ENCODE measurements around the gene IGFL4.

Gene IGFL4

DNA sequence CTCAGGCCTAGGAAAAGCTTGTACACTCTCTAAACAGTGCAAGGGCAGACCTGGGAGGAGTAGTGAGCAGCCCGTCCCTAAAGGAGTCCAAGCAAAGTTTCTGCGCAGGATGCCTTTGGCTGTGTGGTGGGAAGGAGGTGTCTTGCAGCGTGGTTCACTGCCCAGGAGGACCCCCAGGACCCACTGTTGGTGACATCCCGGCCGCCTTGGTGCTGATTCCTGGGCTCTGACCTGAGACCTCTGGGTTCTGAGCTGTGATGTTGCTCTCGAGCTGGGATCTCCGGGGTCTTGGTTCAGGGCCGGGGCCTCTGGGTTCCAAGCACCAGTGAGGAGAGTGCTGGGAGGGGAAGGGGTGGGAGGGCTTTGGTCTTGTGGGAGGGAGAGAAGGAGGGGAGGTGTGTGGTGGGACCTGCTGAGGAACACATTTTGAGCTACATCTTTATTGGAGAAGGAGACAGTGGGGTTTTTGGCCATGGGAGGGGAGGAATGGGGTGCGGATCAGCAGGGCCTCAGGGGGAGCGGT lies 22.0 kb downstream of the IGFL4 start:
- DNase-seq, result no peak

DNA sequence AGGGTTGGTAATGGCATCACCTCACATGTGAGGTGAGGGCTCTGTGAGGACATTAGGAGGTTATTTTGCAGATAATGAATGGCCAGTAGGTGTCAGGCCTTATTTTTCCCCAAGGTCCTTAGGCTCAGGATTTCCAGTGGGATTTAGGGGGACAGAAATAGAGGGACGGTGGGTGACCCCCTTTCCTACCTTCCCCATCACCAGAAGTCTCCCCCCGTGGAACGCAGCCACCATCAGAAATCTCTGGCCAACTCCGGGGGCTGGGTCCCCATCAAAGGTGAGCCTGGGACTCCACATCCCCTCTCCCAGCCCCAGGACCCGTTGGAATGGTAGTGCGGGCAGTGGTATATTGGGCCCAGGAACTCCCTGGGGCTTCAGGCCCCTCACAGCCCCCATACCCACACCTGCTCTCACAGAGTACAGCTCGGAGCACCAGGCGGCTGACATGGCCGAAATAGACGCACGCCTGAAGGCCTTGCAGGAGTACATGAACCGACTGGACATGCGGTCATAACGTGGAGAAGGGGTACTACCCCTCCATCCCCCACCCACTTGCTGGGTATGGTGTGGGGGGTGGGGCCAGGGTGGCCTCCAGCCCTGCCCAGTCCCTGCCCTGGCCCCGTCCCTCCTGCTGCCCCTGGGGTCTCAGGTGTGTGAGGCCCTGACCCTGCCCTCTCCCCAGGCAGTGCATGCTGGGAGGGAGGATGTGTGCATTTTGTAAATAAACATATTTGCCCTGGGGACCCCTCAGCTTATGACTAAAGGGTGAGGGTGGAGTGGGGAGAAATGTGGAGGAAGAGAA lies 22.7 kb downstream of the IGFL4 start:
- DNase-seq, result no peak

DNA sequence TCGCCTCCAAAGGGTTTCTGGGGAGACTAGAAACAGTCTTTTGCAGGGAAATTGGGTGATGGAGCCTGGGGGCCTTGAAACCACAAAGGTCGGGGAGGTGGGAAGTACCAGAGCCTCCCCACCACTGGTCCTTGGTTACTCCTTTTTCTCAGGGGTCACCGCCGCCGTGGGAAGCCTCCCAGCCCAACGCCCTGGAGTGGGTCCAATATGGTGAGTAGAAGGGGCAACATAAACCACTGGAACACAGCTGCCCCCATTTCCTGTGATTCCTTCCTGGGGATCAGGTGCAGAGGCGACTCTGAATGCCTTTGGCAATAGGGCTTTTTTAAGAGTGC lies 23.7 kb downstream of the IGFL4 start:
- no peak for DNase-seq

DNA sequence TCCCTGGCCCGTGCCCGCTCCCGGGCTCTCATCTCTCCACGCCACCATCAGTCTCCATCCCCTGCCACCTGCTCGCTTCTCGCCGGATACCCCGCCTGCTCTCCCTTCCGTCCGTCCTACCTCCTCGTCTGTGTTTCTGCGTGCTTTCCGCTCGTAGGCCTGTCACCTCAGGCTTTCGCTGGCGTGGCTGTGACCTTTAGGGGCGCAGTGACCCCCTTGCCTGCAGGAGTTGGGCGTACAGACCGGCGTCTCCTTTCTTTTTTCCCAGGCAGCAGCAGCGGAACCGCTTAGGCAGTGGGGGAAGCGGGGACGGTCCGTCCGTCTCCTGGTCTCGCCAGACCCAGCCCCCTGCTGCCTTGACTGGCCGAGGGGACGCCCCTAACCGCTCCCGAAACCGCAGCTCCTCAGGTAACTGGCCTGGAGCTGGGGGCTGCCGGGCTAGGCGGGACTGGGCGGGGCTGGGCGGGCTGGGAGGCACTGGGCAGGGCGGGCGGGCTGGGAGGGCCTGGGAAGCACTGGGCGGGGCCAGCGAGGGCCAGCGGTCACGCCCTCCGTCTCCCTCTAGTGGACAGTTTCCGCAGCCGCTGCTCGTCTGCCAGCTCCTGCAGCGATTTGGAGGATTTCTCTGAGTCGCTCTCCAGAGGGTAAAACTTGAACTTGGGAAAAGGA lies 24.2 kb downstream of the IGFL4 start:
- peak; percentile 91 for DNase-seq

DNA sequence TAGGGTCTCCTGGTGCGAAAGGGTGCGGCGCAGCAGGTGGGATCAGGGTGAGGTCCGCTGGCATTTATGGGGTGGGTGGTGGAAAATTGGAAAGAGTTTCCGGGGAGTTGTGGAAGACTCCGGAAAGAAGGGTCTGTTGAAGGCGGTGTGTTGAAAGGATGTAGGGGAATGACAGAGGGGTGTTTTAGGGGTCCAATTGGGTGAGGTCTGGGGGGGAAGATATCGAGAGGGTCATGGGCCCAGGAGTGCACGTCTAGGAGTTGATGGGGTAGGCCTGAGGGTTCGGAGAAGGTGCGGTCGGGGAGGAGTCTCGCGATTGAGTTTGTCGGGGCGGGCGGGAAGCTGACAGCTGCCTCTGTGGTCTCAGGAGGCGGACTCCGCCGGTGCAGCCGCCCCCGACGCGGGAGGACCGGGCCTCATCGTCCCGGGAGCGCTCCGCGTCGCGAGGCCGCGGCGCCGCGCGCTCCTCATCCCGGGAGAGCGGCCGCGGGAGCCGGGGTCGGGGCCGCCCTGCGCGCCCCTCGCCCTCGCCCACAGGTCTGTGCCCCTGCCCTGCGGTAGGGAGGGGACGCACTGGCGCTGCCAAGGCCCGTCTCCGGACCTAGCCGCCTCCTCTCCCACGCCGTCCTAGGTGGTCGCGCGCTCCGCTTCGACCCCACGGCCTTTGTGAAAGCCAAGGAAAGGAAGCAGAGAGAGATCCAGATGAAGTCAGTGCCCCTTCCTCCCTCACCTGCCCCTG lies 24.9 kb downstream of the IGFL4 start:
- DNase-seq, result no peak

DNA sequence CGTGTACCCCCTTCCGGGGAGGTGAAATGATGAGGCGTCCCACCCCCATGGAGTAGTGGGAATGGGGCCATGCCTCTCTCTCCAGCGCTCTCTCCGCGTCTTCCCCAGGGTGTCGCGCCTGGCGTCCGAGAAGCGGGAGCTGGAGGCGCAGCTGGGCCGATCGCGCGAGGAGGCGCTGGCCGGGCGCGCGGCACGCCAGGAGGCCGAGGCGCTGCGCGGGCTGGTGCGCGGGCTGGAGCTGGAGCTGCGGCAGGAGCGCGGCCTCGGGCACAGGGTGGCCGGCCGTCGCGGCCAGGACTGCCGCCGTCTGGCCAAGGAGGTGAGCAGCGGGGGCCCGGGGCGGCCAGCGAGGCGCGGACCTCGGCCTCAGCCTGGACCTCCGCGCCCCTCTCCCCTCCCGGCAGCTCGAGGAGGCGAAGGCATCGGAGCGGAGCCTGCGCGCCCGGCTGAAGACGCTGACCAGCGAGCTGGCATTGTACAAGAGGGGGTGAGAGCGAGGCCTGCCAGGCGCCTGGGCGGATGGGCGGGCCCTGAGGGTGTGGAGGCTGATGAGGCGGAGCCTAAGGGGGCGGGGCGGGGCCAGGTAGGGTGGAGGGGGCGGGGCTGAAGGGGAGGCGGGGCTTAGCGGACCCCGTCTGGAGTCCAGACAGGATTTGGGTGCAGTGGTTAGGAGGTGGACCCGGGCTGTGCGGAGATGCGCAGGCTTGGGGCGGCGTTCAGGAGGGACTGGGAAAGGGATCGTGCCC lies 25.7 kb downstream of the IGFL4 start:
- DNase-seq, result peak; percentile 75

DNA sequence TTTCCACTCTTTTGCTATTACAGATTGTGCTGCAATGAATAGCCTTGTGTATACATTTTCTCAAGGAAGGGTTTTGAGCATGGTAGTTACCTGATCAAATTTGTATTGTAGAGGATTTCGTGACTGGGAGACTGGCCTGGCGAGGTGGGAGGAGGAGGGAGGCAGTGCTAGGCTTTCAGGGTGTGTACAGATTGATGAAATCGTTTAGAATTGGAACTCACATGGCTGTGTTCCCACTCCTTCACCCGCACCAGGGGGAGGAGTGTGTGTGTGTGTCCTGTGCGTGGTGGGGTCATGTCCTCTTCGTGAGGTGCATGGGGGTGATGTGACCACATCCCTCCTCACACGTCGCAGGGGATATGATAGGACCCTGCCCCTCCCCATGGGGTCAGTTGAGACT lies 26.3 kb downstream of the IGFL4 start:
- DNase-seq, result no peak

DNA sequence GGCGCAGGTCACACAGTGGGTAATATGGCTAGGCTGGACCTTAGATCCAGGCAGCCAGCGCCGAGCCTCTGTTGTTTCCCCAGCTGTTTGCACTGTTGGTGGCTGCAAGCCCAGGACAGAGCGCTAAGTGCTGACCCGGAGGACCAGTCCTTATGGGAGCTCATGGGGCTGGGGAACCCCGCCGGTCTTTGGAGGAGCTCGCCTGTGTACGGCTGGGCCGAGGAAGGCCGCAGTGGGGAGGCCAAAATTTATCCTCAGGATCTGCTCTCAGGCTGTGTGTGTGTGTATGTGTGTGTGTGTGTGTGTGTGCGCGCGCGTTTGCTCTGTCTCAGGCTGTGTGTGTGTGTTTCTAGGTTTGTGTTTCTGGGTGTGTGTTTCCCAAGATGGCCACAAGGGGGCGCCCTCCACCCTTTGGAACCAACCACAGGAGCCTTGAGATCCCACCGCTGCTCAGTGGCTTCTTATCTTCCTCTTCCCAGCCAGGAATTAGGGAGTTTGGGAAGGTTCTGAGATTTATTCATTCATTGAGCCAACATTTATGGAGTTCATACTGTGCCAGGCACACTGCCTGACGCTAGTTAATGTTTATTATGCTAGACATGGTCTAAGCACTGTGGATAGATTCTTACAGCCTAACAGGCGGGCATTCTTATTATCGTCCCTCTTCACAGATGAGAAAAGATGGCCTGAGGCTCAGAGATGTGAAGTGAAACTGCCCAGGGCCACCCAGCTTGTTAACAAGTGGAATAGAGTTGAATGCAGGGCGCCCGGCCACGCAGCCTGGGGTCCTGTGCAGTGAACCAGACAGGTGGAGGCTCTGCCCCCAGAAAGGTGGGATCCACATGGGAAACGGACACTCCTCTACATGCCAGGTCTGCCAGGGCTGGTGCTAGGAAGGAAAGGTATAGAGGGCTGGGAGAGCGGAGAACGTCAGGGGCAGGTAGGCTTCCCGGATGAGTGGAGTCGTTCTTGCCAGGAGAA lies 31.0 kb downstream of the IGFL4 start:
- peak; percentile 38 for DNase-seq

DNA sequence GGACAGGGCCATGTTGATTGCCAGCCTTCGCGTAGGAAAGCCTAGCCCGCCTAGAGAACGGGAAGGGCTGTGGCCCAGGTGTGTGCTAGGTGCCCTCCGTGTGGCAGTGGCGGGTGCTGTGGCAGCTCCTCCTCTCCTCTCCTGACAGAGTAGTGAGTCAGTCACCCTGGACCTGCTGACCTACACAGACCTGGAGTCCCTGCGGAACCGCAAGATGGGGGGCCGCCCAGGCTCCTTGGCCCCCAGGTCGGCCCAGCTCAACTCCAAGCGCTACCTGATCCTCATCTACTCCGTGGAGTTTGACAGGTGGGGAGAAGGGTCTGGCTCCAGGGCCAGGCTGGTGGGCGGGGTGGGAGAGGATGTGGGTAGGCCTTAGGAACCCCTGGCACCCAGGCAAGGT lies 34.4 kb downstream of the IGFL4 start:
- no peak for DNase-seq

DNA sequence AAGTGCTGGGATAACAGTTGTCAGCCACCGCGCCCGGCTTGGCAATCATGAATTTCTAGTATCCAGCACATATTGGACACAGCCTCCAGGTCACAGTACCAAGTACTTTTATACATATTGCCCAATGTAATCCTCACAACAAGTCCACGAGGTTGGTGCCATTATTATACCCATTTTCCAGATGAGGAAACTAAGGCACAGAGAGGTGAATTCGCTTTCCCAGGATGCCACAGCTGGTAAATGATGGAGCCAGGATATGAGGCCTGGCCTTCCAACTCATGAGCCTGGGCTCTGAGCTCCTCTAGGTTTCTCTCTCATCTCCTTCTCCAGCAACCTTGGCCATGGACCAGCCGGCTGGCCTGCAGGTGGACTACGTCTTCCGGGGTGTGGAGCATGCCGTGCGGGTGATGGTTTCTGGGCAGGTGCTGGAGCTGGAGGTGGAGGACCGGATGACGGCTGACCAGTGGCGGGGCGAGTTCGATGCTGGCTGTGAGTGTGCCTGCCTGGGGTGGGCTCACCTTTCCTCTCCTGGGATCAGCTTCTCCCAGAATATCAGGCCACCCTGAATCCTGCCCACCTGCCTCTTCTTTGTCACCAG lies 38.0 kb downstream of the IGFL4 start:
- no peak for DNase-seq

DNA sequence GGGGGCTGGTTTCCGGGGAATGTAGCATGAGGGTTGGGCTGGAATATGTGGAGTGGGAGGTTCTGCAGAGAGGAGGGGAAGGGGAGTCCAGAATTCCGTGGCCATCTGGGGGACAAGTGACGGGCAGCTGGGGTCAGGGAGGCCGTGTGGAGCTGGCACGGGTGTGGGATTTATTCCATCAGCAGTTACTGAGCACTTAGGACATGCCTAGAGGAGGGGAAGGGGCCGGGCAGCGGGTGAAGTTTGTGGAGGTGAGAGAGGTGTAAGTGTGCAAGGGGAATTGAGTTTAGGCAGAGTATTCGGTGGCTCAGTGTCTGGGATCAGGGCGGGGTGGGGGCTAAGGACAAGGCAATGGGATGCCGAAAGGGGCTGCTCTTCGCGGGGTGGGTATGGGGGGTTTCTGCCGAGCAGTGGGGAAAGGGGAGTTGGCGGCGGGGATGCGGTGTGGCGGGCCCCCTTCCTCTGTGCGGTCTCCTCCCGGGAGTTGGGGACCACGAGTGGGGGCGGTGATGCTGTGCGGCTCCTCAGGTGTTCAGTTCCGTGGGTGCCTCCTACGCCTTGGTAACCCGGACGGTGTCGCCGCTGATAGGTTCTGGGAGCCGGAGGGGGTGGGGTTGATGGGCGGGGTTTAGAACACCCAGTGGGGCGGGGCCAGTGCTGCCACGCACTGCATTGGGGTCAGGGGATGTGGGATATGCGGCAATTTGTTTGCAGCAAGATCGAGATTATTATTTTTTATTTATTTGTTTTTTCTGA lies 40.1 kb downstream of the IGFL4 start:
- no peak for DNase-seq

DNA sequence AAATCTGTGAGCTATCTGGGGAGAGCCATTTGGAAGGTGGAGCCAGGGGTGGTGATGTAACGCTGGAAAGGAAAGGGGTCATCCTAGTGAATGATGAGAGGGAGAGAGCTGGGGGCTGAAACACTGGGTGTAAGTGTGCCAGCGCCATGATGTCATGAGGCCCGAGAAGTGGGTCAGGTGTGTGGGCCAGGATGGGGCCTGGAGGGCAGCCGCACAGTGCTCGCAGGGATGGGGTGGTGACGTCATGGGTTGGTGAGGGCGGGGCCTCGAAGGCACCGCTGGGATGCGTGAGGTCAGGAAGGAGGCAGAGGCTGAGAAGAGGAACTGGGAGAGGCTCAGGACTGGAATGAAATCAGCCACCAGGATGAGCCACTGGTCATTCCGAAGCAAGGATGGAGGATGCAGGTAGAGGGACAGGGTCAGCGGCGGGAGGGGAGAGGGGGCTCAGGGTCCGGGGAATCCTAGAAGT lies 41.1 kb downstream of the IGFL4 start:
- DNase-seq, result no peak

DNA sequence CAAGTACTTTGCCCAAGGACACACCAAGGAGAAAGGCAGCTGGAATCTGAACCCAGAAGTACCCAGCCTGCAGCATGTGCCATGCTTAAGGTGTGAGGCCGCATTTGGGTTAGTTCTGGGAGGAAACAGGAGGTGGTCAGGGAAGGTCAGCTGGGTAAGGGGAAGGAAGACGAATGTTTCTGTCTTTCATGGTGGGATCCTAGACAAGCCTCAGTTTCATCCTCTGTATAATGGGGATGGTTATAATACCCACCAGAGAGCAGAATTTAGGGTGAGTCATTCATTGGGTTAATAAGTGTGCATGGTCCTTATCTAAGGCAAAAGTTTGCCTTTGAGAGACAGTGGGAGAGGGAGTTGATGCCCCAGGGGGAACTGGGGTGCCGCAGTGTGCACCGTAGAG lies 42.0 kb downstream of the IGFL4 start:
- no peak for DNase-seq

DNA sequence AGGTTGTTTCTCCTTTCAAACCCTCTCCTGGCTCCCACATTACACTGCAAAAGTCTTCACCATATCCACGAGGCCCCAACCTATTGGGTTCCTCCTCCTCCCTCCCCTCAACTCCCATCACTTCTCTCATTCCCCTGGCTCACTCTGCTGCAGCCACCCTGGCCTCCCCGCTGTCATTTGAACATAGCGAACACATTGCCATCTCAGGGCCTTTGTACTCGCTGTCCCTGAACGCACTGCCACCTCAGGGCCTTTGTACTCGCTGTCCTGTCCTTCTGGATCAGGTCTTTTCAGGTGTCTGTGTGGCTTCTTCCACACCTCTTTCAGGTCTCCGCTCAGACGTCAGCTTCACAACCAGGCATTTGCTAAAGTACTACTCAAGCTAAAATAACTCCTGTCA lies 43.9 kb downstream of the IGFL4 start:
- no peak for DNase-seq

DNA sequence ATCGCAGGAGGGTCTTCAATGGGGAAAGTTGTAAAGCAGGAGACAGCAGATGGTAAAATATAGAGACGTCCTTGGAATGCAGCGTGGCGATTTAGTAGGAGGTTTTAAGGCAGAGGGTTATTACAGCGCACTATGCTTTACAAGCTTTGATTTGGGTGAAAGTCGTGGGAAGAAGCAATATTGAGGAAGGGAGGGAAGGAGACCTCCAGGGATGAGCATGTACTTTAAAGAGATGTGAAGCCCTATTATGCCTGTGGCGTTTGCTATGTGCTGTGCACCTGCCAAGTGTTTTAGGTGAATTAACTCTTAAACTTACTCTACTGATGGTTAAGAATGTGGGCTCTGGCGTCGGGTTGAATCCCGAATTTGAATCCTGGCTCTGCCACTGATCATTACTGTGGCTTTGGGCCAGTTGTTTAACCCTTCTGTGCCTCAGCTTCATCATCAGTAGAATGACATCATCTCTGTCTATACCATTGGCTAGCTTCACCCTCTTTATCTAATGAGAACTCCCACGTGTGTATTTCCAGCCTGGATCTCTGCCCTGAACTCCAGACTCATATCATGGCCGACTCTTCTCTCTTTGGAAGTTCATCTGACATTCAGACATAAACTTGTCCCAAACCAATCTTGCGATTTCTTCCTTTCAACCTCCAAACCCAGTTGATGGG lies 45.0 kb downstream of the IGFL4 start:
- no peak for DNase-seq

DNA sequence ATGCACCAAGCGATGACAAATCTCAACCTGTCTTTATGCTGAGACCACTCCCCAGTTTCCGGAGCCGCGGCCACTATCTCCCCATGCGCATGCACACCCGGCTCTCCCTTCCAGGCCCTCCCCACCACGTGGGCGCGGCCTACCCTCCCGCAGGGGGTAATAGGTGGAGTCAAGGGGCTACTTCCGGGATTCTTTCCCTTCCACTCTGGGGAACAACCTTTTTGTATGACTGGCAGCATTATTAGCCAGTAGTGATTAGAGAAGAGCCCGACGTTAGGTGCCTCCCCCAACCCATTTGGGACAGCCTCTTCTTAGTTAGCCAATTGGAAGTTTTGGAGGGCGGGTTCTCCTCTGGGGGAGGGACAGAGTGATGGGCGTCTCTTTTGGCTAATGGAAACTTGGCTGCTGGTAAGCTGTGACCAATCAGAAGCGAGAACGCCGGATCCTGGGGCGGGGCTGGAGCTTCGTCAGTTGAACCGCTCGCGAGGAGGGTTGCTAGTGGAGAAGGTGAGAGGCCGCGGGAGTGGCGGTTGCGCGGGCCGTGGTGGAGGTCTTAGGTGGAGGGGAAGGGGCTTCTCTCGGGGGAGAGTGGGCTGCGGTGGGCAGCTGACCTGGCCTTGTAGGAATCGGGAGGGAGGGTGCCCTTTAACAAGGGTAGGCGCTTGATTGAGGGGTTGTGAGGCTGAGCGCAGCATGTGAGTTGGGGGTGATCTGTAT lies 45.6 kb downstream of the IGFL4 start, which contains the start of gene CCDC61:
CCDC61 (plus strand) TSS at position 470 of the 717 bp plus-strand sequence. CDS start 7,552 bp downstream, outside the sequence.
- peak; percentile 99 for DNase-seq

DNA sequence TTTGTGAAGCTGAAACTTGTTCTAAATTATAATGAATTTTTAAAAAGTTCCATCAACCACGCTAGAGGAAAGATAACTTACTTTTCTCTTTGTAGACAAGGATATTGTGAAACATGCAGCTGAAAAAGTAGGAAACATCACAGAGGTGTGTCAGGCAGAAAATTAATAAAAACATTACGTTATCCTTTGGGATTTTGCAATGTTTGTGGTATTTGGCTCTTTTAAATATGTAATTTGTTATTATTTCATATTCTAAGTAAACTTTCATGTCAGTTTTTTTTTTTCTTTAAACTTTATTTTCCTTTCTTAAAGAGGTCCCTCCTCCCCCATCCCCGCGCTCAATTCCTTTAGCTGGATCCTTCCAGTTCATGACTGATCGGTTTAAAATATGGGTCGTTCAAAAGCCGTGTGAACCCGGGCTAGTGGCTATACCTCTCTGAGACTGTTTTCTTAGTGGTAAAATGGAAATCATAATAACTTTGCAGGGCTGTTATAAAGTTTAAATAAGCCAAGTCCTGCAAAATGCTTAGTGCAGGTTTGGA lies 46.3 kb downstream of the IGFL4 start:
- DNase-seq, result peak; percentile 81

DNA sequence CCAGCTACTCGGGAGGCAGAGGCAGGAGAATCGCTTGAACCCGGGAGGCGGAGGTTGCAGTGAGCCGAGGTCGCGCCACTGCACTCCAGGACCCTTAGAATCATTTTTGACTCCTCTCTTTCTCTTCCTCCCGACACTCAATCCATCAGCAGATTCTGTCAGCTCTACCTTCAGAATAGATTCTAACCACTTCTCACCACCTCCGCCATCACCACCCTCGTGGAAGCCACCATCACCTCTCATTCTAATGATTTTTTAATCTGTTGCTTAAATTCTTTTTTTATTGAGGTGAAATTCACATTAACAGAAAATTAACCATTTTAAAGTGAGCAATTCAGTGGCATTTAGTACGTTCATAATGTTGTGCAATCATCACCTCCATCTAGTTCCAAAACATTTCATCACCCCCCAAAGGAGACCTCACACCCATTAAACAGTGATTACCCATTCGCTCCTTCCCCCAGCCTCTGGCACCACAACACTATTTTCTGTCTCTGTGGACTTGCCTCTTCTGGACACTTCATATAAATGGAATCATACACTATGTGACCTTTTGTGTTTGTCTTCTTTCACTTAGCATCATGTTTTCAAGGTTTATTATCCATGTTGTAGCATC lies 50.6 kb downstream of the IGFL4 start:
- DNase-seq, result no peak

Measured in NCI-H2029 treated with DMSO at 0.1 percent for 48 hours (cell line).